GM18867 (cell line): Measurements from ENCODE around the gene OSTC.
A peak's percentile ranks its signal among the peaks of the same experiment; 100 is the strongest.

Experiments
- ATAC-seq: cut with Tn5 transposase; IDR thresholded peaks from one replicate; pipeline ENCODE4 v1.9.1; 2021; ENCODE audit warnings: mild to moderate bottlenecking, moderate library complexity; ENCODE audit not compliant: unreplicated experiment

Gene OSTC

GRCh38 chr4:108650212-108651013 lies at the start of gene OSTC:
TSS of gene OSTC (plus strand) at chr4:108650599. CDS start at chr4:108650656, 57 bp downstream.
- ATAC-seq = peak; percentile 90

GRCh38 chr4:108601106-108601505 lies 49.3 kb upstream of the OSTC start:
- ATAC-seq = no peak

GRCh38 chr4:108601532-108601931 lies 48.9 kb upstream of the OSTC start:
- no peak for ATAC-seq

GRCh38 chr4:108602163-108602562 lies 48.2 kb upstream of the OSTC start:
- no peak for ATAC-seq

GRCh38 chr4:108607079-108607815 lies 43.2 kb upstream of the OSTC start:
- ATAC-seq = no peak

DNA sequence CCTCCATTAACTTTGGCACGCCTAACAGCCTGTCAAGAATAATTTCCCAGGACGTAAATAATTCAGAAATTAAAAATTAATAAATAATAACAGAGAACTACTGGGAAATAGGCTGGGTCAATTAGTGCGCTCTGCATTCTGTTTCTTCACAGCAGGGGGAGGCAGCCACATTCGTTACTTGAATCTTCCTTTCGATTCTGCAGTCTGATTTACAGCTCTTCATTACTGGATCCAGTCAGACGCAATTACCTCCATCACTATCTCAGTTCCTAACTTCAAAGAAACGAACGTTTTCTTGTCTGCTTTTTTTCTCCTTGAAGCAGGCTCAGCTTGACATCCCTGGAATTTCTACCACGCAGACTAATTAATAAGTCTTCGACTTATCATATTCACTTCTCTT lies 39.0 kb upstream of the OSTC start:
- ATAC-seq = no peak

GRCh38 chr4:108612365-108612764 lies 38.0 kb upstream of the OSTC start:
- no peak for ATAC-seq

DNA sequence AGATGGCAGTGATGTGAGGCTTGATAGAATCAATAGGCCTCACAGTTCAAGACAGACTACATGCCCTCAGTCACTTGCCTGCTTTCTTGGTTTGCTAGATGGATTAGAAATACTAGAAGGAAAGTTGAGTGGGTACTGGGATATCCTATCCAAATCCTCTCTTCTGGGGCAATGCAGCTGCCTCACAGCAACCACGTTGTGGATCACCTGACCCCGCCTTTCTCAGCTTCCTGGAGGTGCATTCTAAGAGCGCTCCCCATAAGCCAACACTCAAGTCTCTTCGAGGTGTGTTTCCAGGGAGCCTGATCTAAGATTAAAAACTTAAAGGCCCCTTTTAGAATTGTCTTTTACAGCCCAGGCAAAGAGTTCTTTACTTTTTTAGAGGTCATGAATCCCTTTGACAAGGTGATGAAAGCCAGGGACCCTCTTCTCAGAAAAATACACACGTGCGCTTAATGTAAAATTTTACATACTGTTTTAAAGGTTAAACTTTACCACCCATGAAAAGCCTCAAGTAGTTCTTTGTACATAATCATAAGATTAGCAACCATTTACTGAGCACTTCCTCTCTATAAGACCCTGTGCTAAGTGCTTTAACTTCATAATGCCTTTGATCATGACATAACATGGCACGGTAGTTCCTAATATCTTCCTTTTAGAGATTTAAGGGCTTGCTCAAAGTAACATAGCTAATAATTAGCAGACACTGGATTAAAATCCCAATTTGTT lies 30.9 kb upstream of the OSTC start:
- peak; percentile 3 for ATAC-seq

DNA sequence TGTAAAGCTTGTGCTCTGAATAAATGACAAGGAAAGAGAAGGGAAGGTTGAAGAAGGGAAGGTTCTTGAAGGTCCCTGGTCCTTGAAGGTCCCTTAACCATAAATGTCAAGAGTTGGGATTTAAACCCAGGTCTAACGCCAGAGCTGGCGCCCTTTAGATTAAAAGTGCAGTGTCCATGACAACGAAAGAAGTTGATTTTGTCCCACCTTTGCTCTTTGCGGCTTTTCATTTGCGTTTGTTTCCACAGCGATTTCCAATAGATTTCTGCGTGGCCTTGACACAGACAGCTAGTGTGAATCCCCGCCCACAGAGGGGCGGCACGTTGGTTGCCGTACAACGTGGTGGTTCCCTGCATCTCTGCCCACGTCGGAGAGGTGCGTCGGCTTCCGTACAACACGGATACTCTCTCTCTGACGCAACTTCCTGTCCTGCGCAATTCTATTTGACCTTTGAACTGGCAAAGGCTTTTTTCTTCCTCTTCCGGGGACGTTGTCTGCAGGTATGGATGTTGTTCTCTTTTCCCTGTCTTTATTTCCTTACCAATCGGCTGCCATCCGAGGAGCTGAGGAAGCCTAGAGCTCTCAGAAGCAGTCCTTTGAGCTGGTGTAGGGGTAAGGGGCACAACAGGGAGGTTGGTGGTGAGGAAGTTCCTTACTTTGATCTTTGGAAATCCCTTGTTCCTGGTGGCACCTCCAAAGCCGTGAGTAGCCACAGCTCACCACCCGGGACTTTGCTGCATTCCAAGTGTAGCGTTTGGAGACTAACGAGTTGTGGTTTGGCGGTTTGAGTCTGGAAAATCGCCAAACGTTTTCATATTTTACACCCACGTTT lies 30.1 kb upstream of the OSTC start, which contains the start of gene RPL34:
TSS of gene RPL34 (plus strand) at position 476 of the 832 bp plus-strand sequence. CDS start 1,384 bp downstream, outside the sequence.
- ATAC-seq = peak; percentile 100

DNA sequence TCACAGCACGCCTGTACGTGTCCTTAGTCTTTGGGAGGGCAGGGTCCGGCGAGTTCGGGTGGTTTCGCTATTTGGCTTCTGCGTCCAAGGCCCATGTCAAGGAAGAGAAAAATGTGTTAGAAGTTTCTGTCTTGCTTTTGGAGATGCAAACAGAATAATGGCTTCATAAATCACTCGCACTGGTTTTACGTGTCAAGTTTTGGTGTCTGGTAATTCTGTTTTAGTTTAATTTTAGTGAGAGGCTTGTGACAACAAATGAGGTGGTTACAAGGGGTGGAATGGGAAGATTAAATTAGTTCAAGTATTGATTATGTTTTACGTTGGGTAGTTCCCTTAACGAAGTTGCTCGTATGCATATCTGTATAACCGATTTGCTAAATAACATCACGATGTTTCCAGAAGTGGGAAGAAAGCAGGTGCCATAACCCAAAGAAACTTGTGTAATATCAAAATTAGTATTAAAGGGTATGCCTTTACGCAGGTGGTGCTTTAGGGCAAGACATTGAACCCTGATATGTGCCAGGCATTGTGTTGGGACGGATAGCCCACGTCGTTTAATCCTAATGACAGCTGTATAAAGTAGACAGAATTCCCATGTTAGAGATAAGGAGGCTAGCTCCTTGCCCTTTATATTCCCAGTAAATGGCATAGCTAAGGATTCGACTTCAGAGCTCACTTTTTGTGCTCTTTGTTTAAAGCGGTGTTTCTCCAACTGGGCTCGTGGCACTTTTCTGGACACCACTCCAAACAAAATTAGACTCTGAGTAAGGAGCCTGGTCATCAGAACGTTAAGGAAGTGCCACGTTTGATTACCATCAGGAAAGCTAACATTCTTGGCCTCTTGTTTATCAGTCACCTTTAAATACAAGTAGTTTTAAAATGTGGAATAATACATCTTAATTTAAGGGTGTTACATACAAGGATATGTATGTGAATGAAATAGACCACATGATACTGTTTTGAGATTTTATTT lies 29.2 kb upstream of the OSTC start:
- peak; percentile 20 for ATAC-seq

GRCh38 chr4:108622022-108622421 lies 28.4 kb upstream of the OSTC start:
- no peak for ATAC-seq

DNA sequence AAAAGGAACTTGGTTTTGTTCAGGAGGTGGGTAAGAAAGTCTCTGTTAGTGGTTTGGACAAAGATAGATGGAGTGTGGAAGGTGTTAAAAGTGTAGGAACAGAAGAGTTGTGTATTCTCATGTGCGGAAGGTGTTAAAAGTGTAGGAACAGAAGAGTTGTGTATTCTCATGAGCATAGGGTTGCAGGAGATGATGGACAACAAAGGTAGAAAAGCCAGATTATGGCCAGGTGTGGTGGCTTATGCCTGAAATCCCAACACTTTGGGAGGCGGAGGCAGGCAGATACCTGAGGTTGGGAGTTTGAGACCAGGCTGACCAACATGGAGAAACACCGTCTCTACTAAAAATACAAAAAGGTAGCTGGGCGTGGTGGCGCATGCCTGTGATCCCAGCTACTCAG lies 27.6 kb upstream of the OSTC start:
- no peak for ATAC-seq

DNA sequence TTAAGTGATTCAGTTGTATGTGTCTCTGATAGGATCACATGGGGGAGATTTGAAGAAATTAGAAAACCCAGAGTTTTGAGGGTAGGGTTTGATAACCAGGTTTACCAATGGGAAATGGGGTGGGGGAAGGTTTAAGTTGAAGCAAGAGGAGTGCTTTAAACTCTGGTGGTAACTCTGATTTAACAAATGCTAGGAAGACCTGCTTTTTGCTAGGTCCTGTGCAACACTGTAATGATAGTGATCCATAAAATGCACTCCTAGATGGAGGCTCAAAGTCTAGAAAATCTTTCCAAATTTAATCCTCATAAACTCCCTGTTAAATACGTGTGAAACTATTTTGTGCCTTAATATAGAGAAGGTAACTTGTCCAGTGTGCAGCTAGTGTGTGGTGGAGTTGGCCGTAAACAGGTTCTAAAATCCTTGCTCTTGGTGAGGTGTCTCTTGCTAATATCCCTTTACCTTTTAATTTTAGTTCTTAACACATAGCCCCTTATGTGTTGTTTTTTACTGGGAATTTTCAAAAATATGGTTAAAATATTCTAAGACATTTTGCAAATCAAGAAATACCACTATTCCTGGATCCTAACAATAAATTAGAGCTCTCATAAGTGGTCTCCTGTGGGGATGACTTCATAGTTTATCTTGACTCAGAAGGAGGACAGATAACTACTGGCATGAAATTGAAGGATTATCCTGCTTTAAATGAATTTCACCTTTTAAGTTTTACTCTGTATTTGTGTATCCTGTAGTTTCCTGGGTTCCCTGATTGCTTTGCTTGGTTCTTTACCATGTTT lies 25.9 kb upstream of the OSTC start:
- no peak for ATAC-seq

- ATAC-seq = no peak
Measured at GRCh38 chr4:108626056-108626455, 24.3 kb upstream of the OSTC start.

- no peak for ATAC-seq
Measured at GRCh38 chr4:108628411-108628810, 22.0 kb upstream of the OSTC start.

GRCh38 chr4:108635070-108635655 lies 15.2 kb upstream of the OSTC start:
- ATAC-seq = no peak

GRCh38 chr4:108636246-108636645 lies 14.2 kb upstream of the OSTC start:
- no peak for ATAC-seq

- no peak for ATAC-seq
Measured at GRCh38 chr4:108637856-108638255, 12.5 kb upstream of the OSTC start.
